Neural progenitor cell (in vitro differentiated cells): ENCODE results near the gene ECT2L. TPM values are rescaled to one million over a fixed set of nuclear protein-coding genes. Genes with fewer than 3 reads are reported as not detected.

ENCODE experiments used
- DNase-seq: peaks from one replicate; pipeline ENCODE4 v3.0.0-alpha.2; 2016; ENCODE audit warnings: low spot score
- H2AFZ ChIP-seq: fragments of 200-600 bp; sonication (generic); replicated peaks from 2 replicates; pipeline ENCODE4 v1.6.1; 2016; ENCODE audit warnings: antibody characterized with exemption
- H3F3A ChIP-seq: fragments of 200-600 bp; sonication (generic); 2 replicates; pipeline ENCODE4 v1.6.1; 2016; ENCODE audit warnings: antibody characterized with exemption, low read depth
- H3K27ac ChIP-seq: fragments of 200-600 bp; sonication (generic); 2 replicates; pipeline ENCODE4 v1.5.1; 2016; ENCODE audit warnings: mild to moderate bottlenecking
- H3K27me3 ChIP-seq: fragments of 200-600 bp; sonication (generic); 2 replicates; pipeline ENCODE4 v1.6.1; 2016; ENCODE audit warnings: mild to moderate bottlenecking, moderate library complexity
- H3K36me3 ChIP-seq: fragments of 200-600 bp; sonication (generic); 2 replicates; pipeline ENCODE4 v1.5.1; 2016
- H3K4me1 ChIP-seq: fragments of 200-600 bp; sonication (generic); 2 replicates; pipeline ENCODE4 v1.6.1; 2016; ENCODE audit warnings: mixed run types
- H3K4me2 ChIP-seq: fragments of 200-600 bp; sonication (generic); 2 replicates; pipeline ENCODE4 v1.6.1; 2016
- H3K4me3 ChIP-seq: fragments of 200-600 bp; sonication (generic); 2 replicates; pipeline ENCODE4 v1.5.1; 2016
- H3K79me2 ChIP-seq: fragments of 200-600 bp; sonication (generic); 2 replicates; pipeline ENCODE4 v1.6.1; 2016; ENCODE audit warnings: low read depth
- H3K9ac ChIP-seq: fragments of 200-600 bp; sonication (generic); 2 replicates; pipeline ENCODE4 v1.6.1; 2016
- H3K9me3 ChIP-seq: fragments of 200-600 bp; sonication (generic); 2 replicates; pipeline ENCODE4 v1.5.1; 2016; ENCODE audit warnings: low read depth
- H4K20me1 ChIP-seq: fragments of 200-600 bp; sonication (generic); 2 replicates; pipeline ENCODE4 v1.6.1; 2016; ENCODE audit warnings: low read depth
- H3K27ac Mint-ChIP-seq: 3 replicates; pipeline ENCODE4 v1.8.0; 2021; ENCODE audit warnings: mixed read lengths
- H3K27me3 Mint-ChIP-seq: 2 replicates; pipeline ENCODE4 v1.8.0; 2022; ENCODE audit warnings: low read depth, mild to moderate bottlenecking, inconsistent platforms, moderate library complexity, mixed read lengths; ENCODE audit not compliant: insufficient read depth
- H3K36me3 Mint-ChIP-seq: 3 replicates; pipeline ENCODE4 v1.8.0; 2021; ENCODE audit warnings: mixed read lengths
- H3K4me1 Mint-ChIP-seq: 3 replicates; pipeline ENCODE4 v1.8.0; 2021; ENCODE audit warnings: mixed read lengths
- H3K4me3 Mint-ChIP-seq: 3 replicates; pipeline ENCODE4 v1.8.0; 2021; ENCODE audit warnings: mild to moderate bottlenecking, moderate library complexity, mixed read lengths
- H3K9me3 Mint-ChIP-seq: 3 replicates; pipeline ENCODE4 v1.8.0; 2020; ENCODE audit warnings: mixed read lengths
- EZH2 ChIP-seq: fragments of 200-600 bp; sonication (generic); IDR thresholded peaks from 2 replicates; pipeline ENCODE4 v1.6.1; 2017; ENCODE audit warnings: antibody characterized with exemption, mild to moderate bottlenecking, moderate library complexity
- EZH2phosphoT487 ChIP-seq: fragments of 200-600 bp; sonication (generic); IDR thresholded peaks from 2 replicates; pipeline ENCODE4 v1.6.1; 2017; ENCODE audit warnings: antibody characterized with exemption
- total RNA-seq: library from RNA; depleted of rRNA; stranded (reverse); fragments of >200 nt; gene quantifications from 2 replicates; pipeline ENCODE4 v1.2.3, GENCODE V29; 2015; ENCODE audit warnings: low replicate concordance
- TF ChIP-seq, protein P1 (sequence below): fragments of 200-600 bp; sonication (generic); IDR thresholded peaks from 2 replicates; pipeline ENCODE4 v1.5.1; 2017; ENCODE audit warnings: antibody characterized with exemption, mild to moderate bottlenecking

ECT2L gene
- total RNA-seq, 1 donor from 2014 or later, result not detected

DNA sequence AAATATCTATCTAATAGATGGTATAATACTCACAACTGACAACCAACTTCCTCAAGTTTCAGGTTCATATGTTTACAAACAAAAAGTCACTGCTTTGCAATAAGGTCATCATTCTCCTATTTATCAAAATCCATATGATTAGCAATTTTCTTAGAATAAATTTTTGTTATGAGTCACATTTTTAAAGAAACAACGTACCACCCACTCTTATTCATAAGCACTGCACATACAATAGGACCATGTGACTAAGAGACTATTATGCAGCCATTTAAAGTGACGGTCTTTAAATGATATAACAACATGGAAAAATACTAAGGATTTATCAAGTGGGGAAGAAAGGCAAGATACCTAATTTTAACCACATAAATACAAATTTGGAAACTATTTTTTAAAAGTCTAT is 152.1 kb downstream of the ECT2L start:
- peaks cover 15% of the 10 kb centered on the region for H3K36me3 Mint-ChIP-seq
- no peak for DNase-seq
- H3K27ac Mint-ChIP-seq, result no peak overlapping the region
- H3K27me3 Mint-ChIP-seq, result no peaks in the 10 kb centered on the region
- no peaks in the 10 kb centered on the region for H3K27me3 ChIP-seq
- H4K20me1 ChIP-seq, result peaks cover 56% of the 10 kb centered on the region
- H2AFZ ChIP-seq, result no peak overlapping the region
- no peak overlapping the region for H3K4me3 Mint-ChIP-seq
- H3K4me1 Mint-ChIP-seq, result peaks cover 5% of the 10 kb centered on the region
- peaks cover 10% of the 10 kb centered on the region for H3K36me3 ChIP-seq
- peaks cover 80% of the 10 kb centered on the region for H3K79me2 ChIP-seq
- peaks cover 7% of the 10 kb centered on the region for H3K4me1 ChIP-seq
- TF ChIP-seq EZH2phosphoT487, result no peak
- TF ChIP-seq, protein P1, sequence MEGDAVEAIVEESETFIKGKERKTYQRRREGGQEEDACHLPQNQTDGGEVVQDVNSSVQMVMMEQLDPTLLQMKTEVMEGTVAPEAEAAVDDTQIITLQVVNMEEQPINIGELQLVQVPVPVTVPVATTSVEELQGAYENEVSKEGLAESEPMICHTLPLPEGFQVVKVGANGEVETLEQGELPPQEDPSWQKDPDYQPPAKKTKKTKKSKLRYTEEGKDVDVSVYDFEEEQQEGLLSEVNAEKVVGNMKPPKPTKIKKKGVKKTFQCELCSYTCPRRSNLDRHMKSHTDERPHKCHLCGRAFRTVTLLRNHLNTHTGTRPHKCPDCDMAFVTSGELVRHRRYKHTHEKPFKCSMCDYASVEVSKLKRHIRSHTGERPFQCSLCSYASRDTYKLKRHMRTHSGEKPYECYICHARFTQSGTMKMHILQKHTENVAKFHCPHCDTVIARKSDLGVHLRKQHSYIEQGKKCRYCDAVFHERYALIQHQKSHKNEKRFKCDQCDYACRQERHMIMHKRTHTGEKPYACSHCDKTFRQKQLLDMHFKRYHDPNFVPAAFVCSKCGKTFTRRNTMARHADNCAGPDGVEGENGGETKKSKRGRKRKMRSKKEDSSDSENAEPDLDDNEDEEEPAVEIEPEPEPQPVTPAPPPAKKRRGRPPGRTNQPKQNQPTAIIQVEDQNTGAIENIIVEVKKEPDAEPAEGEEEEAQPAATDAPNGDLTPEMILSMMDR, result no peak
- no peak for TF ChIP-seq EZH2
- H3K9me3 ChIP-seq, result no peaks in the 10 kb centered on the region
- no peaks in the 10 kb centered on the region for H3K9me3 Mint-ChIP-seq
- no peaks in the 10 kb centered on the region for H3F3A ChIP-seq
- H3K27ac ChIP-seq, result no peak overlapping the region
- H3K4me3 ChIP-seq, result no peak overlapping the region
- H3K4me2 ChIP-seq, result no peak overlapping the region
- H3K9ac ChIP-seq, result no peak overlapping the region

DNA sequence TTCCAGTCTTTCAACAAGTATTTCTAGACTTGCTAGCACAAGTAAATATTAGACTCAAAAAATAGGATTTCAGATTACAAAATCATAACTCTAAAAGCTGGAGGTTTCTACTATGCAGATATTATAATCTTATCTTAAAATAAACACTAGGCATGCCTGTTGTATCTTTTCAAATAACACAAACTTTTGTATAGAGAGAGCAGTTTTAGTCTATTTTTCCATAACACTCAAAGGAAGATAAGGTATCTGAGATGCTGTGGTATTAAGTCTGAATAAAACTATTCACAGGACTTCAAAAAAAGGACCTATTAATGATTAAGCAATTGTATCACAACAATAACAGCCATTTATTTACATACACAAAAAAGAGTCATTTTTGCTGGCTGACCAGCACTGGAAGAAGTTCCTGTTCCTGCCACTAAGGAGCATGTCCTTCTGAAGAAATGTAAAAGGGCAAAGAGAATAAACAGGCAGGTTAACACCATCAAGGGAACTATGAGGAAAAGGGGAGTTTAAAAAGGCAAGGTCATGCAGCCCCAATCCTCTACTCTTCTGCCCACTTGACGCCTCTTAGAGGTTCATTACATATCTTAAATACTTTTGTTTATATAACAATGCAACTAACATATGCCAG is 152.8 kb downstream of the ECT2L start:
- TF ChIP-seq, protein P1, result no peak
- no peak for TF ChIP-seq EZH2
- no peak for TF ChIP-seq EZH2phosphoT487
- Histone ChIP-seq H3K9ac (no peak overlapping the region), H2AFZ (no peak overlapping the region), H3K27me3 (no peaks in the 10 kb centered on the region), H3K79me2 (peaks cover 87% of the 10 kb centered on the region), H3K27ac (no peak overlapping the region), H4K20me1 (peaks cover 60% of the 10 kb centered on the region), H3K4me2 (no peak overlapping the region), H3K4me1 (peaks cover 6% of the 10 kb centered on the region), H3K4me3 (no peak overlapping the region), H3K36me3 (peaks cover 6% of the 10 kb centered on the region), H3F3A (no peaks in the 10 kb centered on the region), H3K9me3 (no peaks in the 10 kb centered on the region)
- no peak overlapping the region for H3K4me3 Mint-ChIP-seq
- H3K27ac Mint-ChIP-seq, result no peak overlapping the region
- H3K36me3 Mint-ChIP-seq, result peaks cover 12% of the 10 kb centered on the region
- H3K4me1 Mint-ChIP-seq, result peaks cover 4% of the 10 kb centered on the region
- no peak for DNase-seq
- H3K27me3 Mint-ChIP-seq, result no peaks in the 10 kb centered on the region
- H3K9me3 Mint-ChIP-seq, result no peaks in the 10 kb centered on the region

DNA sequence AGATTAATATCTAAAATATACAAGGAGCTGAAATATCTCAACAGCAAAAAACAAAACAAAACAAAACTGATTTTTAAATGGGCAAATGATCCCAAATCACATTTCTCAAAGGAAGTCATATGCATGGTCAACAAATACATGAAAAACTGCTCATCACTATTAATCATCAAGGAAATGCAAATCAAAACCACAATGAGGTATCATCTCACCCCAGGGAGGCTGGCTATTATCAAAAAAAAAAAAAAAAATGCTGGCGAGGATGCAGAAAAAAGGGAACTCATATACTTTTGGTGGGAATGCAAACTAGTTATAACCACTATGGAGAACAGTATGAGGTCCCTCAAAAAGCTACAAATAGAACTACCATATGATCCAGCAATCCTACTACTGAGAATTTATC is 157.6 kb downstream of the ECT2L start:
- peaks cover 3% of the 10 kb centered on the region for H3K36me3 ChIP-seq
- H3K4me3 ChIP-seq, result no peak overlapping the region
- TF ChIP-seq, protein P1, result no peak
- TF ChIP-seq EZH2phosphoT487 (no peak), EZH2 (no peak)
- no peak overlapping the region for H2AFZ ChIP-seq
- H3K27ac ChIP-seq, result no peak overlapping the region
- no peak overlapping the region for H3K9ac ChIP-seq
- Mint-ChIP-seq H3K27ac (no peak overlapping the region), H3K27me3 (no peaks in the 10 kb centered on the region), H3K4me1 (no peaks in the 10 kb centered on the region), H3K9me3 (no peaks in the 10 kb centered on the region), H3K4me3 (no peak overlapping the region), H3K36me3 (peaks cover 2% of the 10 kb centered on the region)
- H3K79me2 ChIP-seq, result peaks cover 100% of the 10 kb centered on the region
- no peaks in the 10 kb centered on the region for H3F3A ChIP-seq
- H3K4me2 ChIP-seq, result no peak overlapping the region
- H3K27me3 ChIP-seq, result no peaks in the 10 kb centered on the region
- no peaks in the 10 kb centered on the region for H3K9me3 ChIP-seq
- H3K4me1 ChIP-seq, result peaks cover 13% of the 10 kb centered on the region
- peaks cover 62% of the 10 kb centered on the region for H4K20me1 ChIP-seq
- DNase-seq, result no peak

Other genes starting within 250 kb of the ECT2L start
- 22.1 and 30.2 TPM in 2 replicates for gene CCDC28A, start 22.3 kb upstream of the ECT2L start, total RNA-seq
- gene REPS1, start 192.2 kb downstream of the ECT2L start, total RNA-seq, result 86.1 and 97.5 TPM in 2 replicates
- 134 and 242 TPM in 2 replicates for gene ABRACL, start 232.7 kb downstream of the ECT2L start, total RNA-seq